ENCODE data around the gene GRIK5. TPM values are rescaled to one million over a fixed set of nuclear protein-coding genes. Genes with fewer than 3 reads are reported as not detected.

The GRIK5 gene
- total RNA-seq, 4 donors from 2014 or later, result 7.0 to 23.4 (median 12.3) TPM

DNA sequence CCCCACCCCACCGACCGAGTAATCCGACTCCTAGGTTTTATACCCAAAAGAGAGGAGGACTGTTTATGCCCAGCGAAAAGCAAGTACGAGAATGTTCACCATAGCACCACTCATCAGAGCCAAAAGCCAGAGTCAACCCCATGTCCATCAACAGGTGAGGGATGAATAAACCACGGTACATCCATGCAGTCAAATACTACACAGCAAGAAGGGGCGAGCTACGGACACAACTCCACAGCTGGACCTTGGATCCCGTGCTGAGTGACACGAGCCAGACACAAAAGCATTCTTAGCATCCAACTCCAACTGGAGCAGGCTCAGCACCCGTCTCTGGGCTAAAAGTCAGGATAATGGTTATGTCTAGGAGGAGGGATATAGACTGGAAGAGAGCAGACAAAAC lies 98.6 kb downstream of the GRIK5 start:
- Histone ChIP-seq H3K36me3 (no peaks in the 10 kb centered on the region), H3K27ac (no peak overlapping the region), H3K4me1 (no peaks in the 10 kb centered on the region), H3K4me3 (no peak overlapping the region), H3K27me3 (peaks cover 59% of the 10 kb centered on the region), H3K9me3 (no peaks in the 10 kb centered on the region)
- no peak for ATAC-seq
- TF ChIP-seq, protein P1, sequence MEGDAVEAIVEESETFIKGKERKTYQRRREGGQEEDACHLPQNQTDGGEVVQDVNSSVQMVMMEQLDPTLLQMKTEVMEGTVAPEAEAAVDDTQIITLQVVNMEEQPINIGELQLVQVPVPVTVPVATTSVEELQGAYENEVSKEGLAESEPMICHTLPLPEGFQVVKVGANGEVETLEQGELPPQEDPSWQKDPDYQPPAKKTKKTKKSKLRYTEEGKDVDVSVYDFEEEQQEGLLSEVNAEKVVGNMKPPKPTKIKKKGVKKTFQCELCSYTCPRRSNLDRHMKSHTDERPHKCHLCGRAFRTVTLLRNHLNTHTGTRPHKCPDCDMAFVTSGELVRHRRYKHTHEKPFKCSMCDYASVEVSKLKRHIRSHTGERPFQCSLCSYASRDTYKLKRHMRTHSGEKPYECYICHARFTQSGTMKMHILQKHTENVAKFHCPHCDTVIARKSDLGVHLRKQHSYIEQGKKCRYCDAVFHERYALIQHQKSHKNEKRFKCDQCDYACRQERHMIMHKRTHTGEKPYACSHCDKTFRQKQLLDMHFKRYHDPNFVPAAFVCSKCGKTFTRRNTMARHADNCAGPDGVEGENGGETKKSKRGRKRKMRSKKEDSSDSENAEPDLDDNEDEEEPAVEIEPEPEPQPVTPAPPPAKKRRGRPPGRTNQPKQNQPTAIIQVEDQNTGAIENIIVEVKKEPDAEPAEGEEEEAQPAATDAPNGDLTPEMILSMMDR (IDR thresholded peaks at IDR 0.05), result no peak
- TF ChIP-seq EP300 (IDR thresholded peaks at IDR 0.05), result no peak
- no peak for TF ChIP-seq POLR2AphosphoS5 (IDR thresholded peaks at IDR 0.05)
- no peak for TF ChIP-seq POLR2A (IDR thresholded peaks at IDR 0.05)
- WGBS, 2 donors (ENCODE audit: low coverage in 1 of 2), result 68 to 77% methylated on average over 8 of the region's 11 CpGs

DNA sequence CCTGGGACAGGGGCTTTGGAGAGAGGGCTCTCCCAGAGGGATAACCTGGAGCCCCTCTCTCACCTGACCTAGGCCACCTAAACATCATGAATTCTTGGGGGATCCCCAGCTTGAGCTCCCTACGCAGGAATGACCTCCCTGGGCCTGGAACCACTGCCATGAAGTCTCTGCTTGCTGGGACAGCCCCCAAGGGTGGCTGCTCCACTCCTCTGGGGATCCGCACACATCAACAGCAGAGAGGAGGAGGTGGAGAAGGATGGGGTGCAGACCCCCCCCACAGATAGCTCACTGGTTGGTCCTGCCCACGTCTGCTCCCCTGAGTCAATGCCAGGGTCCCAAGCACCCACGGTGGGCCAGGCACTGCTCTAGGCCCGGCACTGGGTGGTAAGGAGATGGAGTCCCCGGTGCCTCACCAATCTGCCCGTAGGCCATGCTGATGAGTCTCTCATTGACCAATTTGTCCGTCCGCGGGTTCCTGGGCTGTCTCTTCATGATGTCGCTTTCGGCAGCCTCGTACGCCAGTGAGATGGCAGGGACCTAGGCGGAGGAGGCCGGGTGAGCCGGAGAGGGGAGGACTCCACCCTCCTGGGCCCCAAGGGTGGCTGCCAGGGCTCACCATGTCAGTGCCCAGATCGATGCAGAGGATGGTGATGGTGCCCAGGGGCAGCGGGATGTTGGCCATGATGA lies 100.1 kb downstream of the GRIK5 start:
- WGBS, 2 donors (ENCODE audit: low coverage in 1 of 2), result 95% methylated on average over 6 of the region's 19 CpGs; no CpG with 5 or more reads in 1 of the 2 donors
- Histone ChIP-seq H3K4me1 (no peaks in the 10 kb centered on the region), H3K27me3 (peaks cover 54% of the 10 kb centered on the region), H3K9me3 (no peaks in the 10 kb centered on the region), H3K36me3 (no peaks in the 10 kb centered on the region), H3K27ac (no peak overlapping the region), H3K4me3 (no peak overlapping the region)
- ATAC-seq, result no peak
- TF ChIP-seq, protein P1 (IDR thresholded peaks at IDR 0.05), result no peak

DNA sequence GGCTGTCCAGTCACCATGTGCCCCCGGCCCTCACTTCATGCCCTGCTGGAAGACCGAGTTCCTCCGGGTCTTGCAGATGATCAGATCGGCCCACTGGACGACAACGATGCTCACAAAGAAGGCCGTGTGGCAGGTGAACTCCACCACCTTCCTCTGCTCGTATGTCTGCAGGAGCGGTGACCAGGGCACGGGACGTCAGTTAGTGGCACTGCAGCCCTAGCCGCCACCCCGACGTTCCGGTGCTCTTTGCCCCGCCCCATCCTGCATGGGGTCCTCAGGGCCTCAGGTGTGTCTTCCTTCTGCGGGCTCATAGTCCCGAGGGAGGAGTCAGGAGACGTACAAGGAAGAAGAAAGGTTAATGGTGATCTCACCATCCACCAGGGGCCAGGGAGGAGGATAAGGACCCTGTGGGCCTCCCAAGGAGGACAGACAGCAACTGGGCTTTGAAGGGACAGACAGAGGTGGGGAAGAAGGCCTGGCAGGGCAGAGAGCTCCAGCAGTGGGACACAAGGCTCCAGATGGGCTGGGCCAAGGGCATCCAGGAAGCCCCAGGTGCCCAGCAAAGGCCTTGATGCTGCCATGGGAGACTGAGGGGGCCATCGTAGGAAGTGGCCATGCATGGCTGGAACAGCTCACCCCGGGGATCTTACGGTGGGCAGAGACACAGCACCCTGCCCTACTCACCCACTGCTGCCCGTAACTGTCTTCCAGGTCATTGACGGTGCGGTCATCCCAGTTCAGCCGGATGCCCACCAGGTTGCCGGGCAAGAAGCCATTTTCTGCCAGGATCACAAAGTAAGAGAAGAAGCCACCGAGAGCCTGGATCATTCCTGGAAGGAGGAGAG lies 101.0 kb downstream of the GRIK5 start:
- Histone ChIP-seq H3K4me1 (no peaks in the 10 kb centered on the region), H3K4me3 (no peak overlapping the region), H3K9me3 (no peaks in the 10 kb centered on the region), H3K27ac (no peak overlapping the region), H3K27me3 (peaks cover 54% of the 10 kb centered on the region), H3K36me3 (no peaks in the 10 kb centered on the region)
- WGBS, 2 donors (ENCODE audit: low coverage in 1 of 2), result 67 to 80% methylated on average over 10 to 12 of the region's 28 CpGs
- TF ChIP-seq, protein P1 (IDR thresholded peaks at IDR 0.05), result no peak
- TF ChIP-seq POLR2A (IDR thresholded peaks at IDR 0.05) (no peak), EP300 (IDR thresholded peaks at IDR 0.05) (no peak), POLR2AphosphoS5 (IDR thresholded peaks at IDR 0.05) (no peak)
- no peak for ATAC-seq

GRCh38 chr19:41967054-41967783 lies 102.8 kb downstream of the GRIK5 start:
- Histone ChIP-seq H3K36me3 (no peaks in the 10 kb centered on the region), H3K4me1 (no peaks in the 10 kb centered on the region), H3K27ac (no peak overlapping the region), H3K27me3 (peaks cover 54% of the 10 kb centered on the region), H3K4me3 (no peak overlapping the region), H3K9me3 (no peaks in the 10 kb centered on the region)
- TF ChIP-seq EP300 (IDR thresholded peaks at IDR 0.05), result no peak
- TF ChIP-seq POLR2A (IDR thresholded peaks at IDR 0.05), result no peak
- 43 to 60% methylated on average over 4 to 18 of the region's 26 CpGs for WGBS, 2 donors (ENCODE audit: low coverage in 1 of 2)
- no peak for ATAC-seq

DNA sequence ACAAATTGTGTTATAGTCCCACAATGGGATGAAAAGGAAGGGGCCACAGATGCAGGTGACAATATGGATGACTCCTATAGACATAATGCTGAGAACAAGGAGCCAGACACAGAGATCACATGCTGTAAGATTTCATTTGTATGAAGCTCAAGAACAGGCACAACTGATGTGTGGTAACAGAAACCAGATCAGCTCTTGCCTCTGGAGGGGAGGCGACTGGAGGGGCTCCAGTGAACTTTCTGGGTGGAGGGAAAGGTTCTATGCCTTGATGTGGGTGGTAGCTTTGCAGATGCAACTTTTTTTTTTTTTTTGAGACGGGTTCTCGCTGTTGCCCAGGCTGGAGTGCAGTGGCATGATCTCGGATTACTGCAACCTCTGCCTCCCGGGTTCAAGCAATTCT lies 104.9 kb downstream of the GRIK5 start:
- Histone ChIP-seq H3K4me1 (no peaks in the 10 kb centered on the region), H3K27me3 (peaks cover 42% of the 10 kb centered on the region), H3K9me3 (no peaks in the 10 kb centered on the region), H3K4me3 (no peak overlapping the region), H3K36me3 (no peaks in the 10 kb centered on the region), H3K27ac (no peak overlapping the region)
- no peak for ATAC-seq
- TF ChIP-seq POLR2A (IDR thresholded peaks at IDR 0.05), result no peak
- TF ChIP-seq POLR2AphosphoS5 (IDR thresholded peaks at IDR 0.05), result no peak
- TF ChIP-seq EP300 (IDR thresholded peaks at IDR 0.05), result no peak
- TF ChIP-seq, protein P1 (IDR thresholded peaks at IDR 0.05), result no peak
- 39 to 54% methylated on average over 4 to 5 of the region's 5 CpGs for WGBS, 2 donors (ENCODE audit: low coverage in 1 of 2)

All from gastroesophageal sphincter (tissue), 4 donors.